Left ventricle myocardium inferior (tissue), 1 donor: ENCODE measurements around the gene PELO. TPM values are rescaled to one million over a fixed set of nuclear protein-coding genes. Genes with fewer than 3 reads are reported as not detected.
A peak's percentile ranks its signal among the peaks of the same experiment; 100 is the strongest.
"Not testable (repeated sequence)": the region's sequence is repeated elsewhere in the genome, so short reads cannot be mapped to it uniquely, and the experiment has no call there.

Source experiments
- DNase-seq: peaks from one replicate; pipeline ENCODE4 v3.0.0-alpha.2; 2020
- H3K27ac ChIP-seq: fragments of 200-600 bp; replicated peaks from 2 replicates; pipeline ENCODE4 v1.8.0; 2021
- H3K27me3 ChIP-seq: fragments of 200-600 bp; 2 replicates; pipeline ENCODE4 v1.8.0; 2021; ENCODE audit warnings: low read depth
- H3K36me3 ChIP-seq: fragments of 200-600 bp; 2 replicates; pipeline ENCODE4 v1.8.0; 2021
- H3K4me1 ChIP-seq: fragments of 200-600 bp; 2 replicates; pipeline ENCODE4 v1.8.0; 2021
- H3K4me3 ChIP-seq: fragments of 200-600 bp; 2 replicates; pipeline ENCODE4 v1.8.0; 2021; ENCODE audit warnings: mild to moderate bottlenecking, moderate library complexity
- H3K9me3 ChIP-seq: fragments of 200-600 bp; replicated peaks from 2 replicates; pipeline ENCODE4 v1.8.0; 2021
- intact Hi-C: fragments of 100-400 bp; cut with micrococcal nuclease; formaldehyde crosslinking; loops from one replicate; pipeline ENCODE4 v1.11.0; 2022
- total RNA-seq: library from RNA; stranded (reverse); fragmentation: NEBNext Ultra II Directional; extraction: Animal tissue kit (Norgen Biotek cat#: 25700); gene quantifications from one replicate; pipeline ENCODE4 v1.2.1, GENCODE V29; 2021
- TF ChIP-seq, protein P1 (sequence below): fragments of 200-600 bp; IDR thresholded peaks from 2 replicates; pipeline ENCODE4 v1.8.0; 2021; ENCODE audit warnings: antibody characterized with exemption, mild to moderate bottlenecking, borderline replicate concordance
- donor health status: DM: no; HTN: yes; CAD: no; lungs with severe emphysema.

The PELO gene
- total RNA-seq, 1 donor from 2014 or later: 19.7 TPM

DNA sequence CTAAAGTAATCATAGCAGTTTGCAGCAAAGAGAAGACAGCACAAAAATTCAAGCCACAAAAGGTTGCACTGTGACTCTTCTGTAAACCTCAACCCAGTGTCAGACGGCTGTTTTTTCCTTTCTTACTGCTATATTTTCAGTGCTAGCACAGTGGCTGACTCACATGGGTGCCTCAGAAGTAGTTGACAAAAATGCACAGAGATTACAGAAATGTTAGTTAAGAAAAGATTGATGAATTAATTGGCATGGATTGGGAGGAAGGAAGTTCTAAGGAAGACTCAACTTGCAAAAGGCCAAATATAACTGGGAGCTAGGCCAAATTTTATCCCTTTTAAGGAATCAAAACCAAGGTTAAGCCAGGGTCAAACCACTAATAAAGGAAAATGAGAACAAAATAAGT lies 43.7 kb upstream of the PELO start:
- intact Hi-C loops: no loop called here
- Histone ChIP-seq H3K27ac (peak overlapping the region; percentile 58), H3K27me3 (no peaks in the 10 kb centered on the region), H3K4me1 (peaks cover 27% of the 10 kb centered on the region), H3K36me3 (no peaks in the 10 kb centered on the region), H3K4me3 (no peak overlapping the region), H3K9me3 (no peaks in the 10 kb centered on the region)
- no peak for DNase-seq
- TF ChIP-seq, protein P1, sequence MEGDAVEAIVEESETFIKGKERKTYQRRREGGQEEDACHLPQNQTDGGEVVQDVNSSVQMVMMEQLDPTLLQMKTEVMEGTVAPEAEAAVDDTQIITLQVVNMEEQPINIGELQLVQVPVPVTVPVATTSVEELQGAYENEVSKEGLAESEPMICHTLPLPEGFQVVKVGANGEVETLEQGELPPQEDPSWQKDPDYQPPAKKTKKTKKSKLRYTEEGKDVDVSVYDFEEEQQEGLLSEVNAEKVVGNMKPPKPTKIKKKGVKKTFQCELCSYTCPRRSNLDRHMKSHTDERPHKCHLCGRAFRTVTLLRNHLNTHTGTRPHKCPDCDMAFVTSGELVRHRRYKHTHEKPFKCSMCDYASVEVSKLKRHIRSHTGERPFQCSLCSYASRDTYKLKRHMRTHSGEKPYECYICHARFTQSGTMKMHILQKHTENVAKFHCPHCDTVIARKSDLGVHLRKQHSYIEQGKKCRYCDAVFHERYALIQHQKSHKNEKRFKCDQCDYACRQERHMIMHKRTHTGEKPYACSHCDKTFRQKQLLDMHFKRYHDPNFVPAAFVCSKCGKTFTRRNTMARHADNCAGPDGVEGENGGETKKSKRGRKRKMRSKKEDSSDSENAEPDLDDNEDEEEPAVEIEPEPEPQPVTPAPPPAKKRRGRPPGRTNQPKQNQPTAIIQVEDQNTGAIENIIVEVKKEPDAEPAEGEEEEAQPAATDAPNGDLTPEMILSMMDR: no peak

DNA sequence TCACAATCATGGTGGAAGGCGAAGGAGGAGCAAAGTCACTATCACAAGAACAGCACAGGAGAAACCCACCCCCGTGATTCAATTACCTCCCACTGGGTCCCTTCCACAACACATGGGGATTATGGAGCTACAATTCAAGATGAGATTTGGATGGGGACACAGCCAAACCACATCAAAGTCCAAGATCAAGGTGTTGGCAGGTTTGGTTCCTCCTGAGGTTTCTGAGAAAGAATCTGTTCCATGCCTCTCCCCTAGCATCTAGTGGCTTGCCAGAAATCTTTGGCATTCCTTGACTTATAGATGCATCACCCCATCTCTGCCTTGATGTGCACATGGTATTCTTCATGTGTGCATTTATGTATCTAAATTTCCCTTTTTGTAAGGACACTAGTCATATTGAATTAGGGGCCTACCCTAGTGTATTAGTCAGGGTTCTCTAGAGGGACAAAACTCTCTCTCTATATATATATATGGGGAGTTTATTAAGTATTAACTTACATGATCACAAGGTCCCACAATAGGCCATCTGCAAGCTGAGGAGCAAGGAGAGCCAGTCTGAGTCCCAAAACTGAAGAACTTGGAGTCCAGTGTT lies 42.8 kb upstream of the PELO start:
- H3K36me3 ChIP-seq, H3K27me3 ChIP-seq, DNase-seq, H3K9me3 ChIP-seq, intact Hi-C loops, H3K4me3 ChIP-seq: not testable (repeated sequence)
- peak overlapping the region; percentile 58 for H3K27ac ChIP-seq
- H3K4me1 ChIP-seq: peaks cover 27% of the 10 kb centered on the region

DNA sequence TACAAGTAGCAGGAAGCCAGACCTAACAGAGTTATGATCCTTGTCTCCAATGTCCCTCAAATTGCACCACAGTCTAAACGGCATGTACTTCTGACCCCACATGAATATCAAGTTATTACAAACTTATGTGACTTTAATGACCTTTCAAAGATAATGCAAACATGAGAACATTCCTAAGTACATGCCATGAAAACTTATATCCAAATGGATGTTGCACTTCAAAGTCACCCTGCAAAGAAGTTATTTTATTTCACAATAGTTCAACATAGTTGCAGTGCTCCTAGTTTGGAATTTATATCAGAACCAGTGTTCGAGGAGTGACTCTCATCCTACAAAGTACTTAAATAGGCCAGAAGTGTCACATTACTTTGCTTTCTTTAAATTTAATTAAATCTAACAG lies 41.2 kb upstream of the PELO start:
- Histone ChIP-seq H3K27me3 (no peaks in the 10 kb centered on the region), H3K9me3 (no peaks in the 10 kb centered on the region), H3K27ac (no peak overlapping the region), H3K4me1 (peaks cover 27% of the 10 kb centered on the region), H3K4me3 (no peak overlapping the region), H3K36me3 (no peaks in the 10 kb centered on the region)
- no peak for DNase-seq
- intact Hi-C loops: no loop called here
- TF ChIP-seq, protein P1: no peak

DNA sequence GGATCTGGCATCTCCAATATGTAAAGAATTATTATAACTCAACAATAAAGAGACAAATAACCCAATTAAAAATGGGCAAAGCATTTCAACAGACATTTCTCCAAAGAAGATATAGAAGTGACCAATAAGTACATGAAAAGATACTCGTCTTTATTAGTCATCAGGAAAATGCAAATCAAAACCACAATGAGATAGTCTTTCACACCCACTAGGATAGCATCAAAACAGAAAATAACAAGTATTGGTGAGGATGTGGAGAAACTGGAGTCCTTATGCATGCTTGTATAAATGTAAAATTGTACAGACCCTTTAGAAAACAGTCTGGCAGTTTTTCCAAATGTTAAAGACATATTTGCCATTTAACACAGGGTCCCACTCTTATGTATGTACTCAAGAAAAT lies 39.1 kb upstream of the PELO start:
- no peak for DNase-seq
- TF ChIP-seq, protein P1: no peak
- Histone ChIP-seq H3K9me3 (no peaks in the 10 kb centered on the region), H3K27me3 (no peaks in the 10 kb centered on the region), H3K4me1 (peaks cover 16% of the 10 kb centered on the region), H3K27ac (no peak overlapping the region), H3K36me3 (no peaks in the 10 kb centered on the region), H3K4me3 (no peak overlapping the region)
- intact Hi-C loops: no loop called here

DNA sequence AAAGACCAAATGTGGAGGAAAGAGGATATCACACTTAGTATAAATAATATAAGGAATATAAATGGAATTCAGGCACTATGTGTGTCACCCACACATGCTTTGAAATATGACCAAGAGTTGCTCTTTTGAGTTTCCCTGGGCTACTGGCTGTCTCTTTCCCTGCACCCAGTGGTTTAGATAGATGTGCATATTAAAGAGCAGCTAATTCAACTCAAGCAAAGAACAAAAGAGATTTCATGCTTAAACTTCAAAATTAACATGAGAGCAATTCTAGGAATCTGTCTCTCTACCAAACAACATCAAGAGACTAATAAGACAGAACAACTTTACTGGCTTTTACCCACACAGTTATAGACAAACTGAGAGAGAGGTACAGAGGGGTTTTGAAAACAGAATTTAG lies 38.0 kb upstream of the PELO start:
- Histone ChIP-seq H3K36me3 (no peaks in the 10 kb centered on the region), H3K27ac (no peak overlapping the region), H3K4me3 (no peak overlapping the region), H3K9me3 (no peaks in the 10 kb centered on the region), H3K4me1 (peaks cover 5% of the 10 kb centered on the region), H3K27me3 (no peaks in the 10 kb centered on the region)
- intact Hi-C loops: no loop called here
- TF ChIP-seq, protein P1: no peak
- no peak for DNase-seq

DNA sequence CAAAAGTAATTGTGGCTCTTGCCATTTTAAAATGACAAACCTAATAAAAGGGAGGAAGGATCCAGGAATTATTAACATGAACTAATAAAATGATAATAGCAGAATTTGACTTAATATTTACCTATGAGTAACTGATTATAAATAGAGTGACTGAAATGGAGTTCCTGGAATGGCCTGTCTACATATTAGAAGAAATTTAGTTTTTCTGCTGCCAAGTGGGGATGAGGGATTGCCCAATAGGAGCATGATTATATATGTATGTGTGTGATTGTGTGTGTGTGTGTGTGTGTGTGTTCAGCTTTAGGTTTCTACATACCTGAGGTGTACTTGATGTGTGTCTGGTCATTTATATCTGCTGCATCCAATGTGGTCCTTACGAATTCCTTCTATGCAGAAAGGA lies 36.6 kb upstream of the PELO start:
- no peaks in the 10 kb centered on the region for H3K9me3 ChIP-seq
- H3K27me3 ChIP-seq: no peaks in the 10 kb centered on the region

More for the DNA sequence above, 36.6 kb upstream of the PELO start:
- intact Hi-C loops: no loop called here
- Histone ChIP-seq H3K36me3 (no peaks in the 10 kb centered on the region), H3K27ac (no peak overlapping the region), H3K4me3 (no peak overlapping the region), H3K4me1 (no peaks in the 10 kb centered on the region)
- DNase-seq: no peak
- TF ChIP-seq, protein P1: no peak
